Panc1 (cell line): Measurements from ENCODE around the gene TMEM131L. TPM values are rescaled to one million over a fixed set of nuclear protein-coding genes. Genes with fewer than 3 reads are reported as not detected.
A peak's percentile ranks its signal among the peaks of the same experiment; 100 is the strongest.

Experiments used
- ATAC-seq: fragments of 200-7000 bp; cut with Tn5 transposase; 2 replicates; pipeline ENCODE4 v1.9.1; 2020; ENCODE audit warnings: mild to moderate bottlenecking, moderate library complexity
- BruUV-seq: library from RNA; stranded (reverse); fragments of 400-500 nt; replicated peaks from 2 replicates; lab custom pipeline; 2021; lab: Mats Ljungman, UMichigan
- CTCF ChIA-PET: fragments of 300-600 bp; sonication (Branson Sonifier 250); formaldehyde crosslinking; loops from one replicate; lab custom pipeline; 2022; ENCODE audit warnings: antibody characterized with exemption; lab: Charles Lee
- POLR2A ChIA-PET: fragments of 300-600 bp; sonication (Branson Sonifier 250); formaldehyde crosslinking; loops from one replicate; lab custom pipeline; 2022; ENCODE audit warnings: antibody characterized with exemption; lab: Charles Lee
- DNase-seq: peaks from one replicate; pipeline ENCODE4 v3.0.0-alpha.2; 2010; ENCODE audit warnings: low read depth, low spot score
- H3K27ac ChIP-seq: 2 replicates; pipeline ENCODE4 v1.5.1; 2011; ENCODE audit warnings: mild to moderate bottlenecking, low read length, inconsistent platforms
- H3K27me3 ChIP-seq: fragments of 200-500 bp; sonication (Bioruptor generic); 2 replicates; pipeline ENCODE4 v1.6.0; 2014; ENCODE audit warnings: low read length, inconsistent platforms; ENCODE audit not compliant: control insufficient read depth, insufficient read depth
- H3K36me3 ChIP-seq: fragments of 200-500 bp; sonication (Bioruptor generic); 2 replicates; pipeline ENCODE4 v1.5.1; 2014; ENCODE audit warnings: inconsistent platforms, mild to moderate bottlenecking, low read length, moderate library complexity; ENCODE audit not compliant: control insufficient read depth, insufficient read depth
- H3K4me1 ChIP-seq: 2 replicates; pipeline ENCODE4 v1.5.1; 2011; ENCODE audit warnings: inconsistent platforms, mild to moderate bottlenecking, low read length, moderate library complexity; ENCODE audit not compliant: control insufficient read depth, insufficient read depth
- H3K4me3 ChIP-seq, 2 experiments: 2 replicates each; pipeline ENCODE4 v1.5.1; 2011 to 2012; ENCODE audit warnings: low read depth in 2 of 2, low read length in 2 of 2, mild to moderate bottlenecking in 2 of 2, inconsistent platforms in 1 of 2, moderate library complexity in 1 of 2
- H3K9me3 ChIP-seq: fragments of 200-500 bp; sonication (Bioruptor generic); 2 replicates; pipeline ENCODE4 v1.5.1; 2014; ENCODE audit warnings: low read depth, mild to moderate bottlenecking, inconsistent platforms, low read length, moderate library complexity; ENCODE audit not compliant: control insufficient read depth, insufficient read depth
- CTCF ChIP-seq: fragments of 450-650 bp; IDR thresholded peaks from 2 replicates; pipeline ENCODE4 v1.5.1; 2017; ENCODE audit warnings: mild to moderate bottlenecking
- POLR2AphosphoS5 ChIP-seq: IDR thresholded peaks from 2 replicates; pipeline ENCODE4 v1.6.1; 2012; ENCODE audit warnings: mild to moderate bottlenecking, low read depth, low read length, moderate library complexity
- REST ChIP-seq, 2 experiments: IDR thresholded peaks; 2 replicates each; pipeline ENCODE4 v1.6.1; 2011 to 2012; ENCODE audit warnings: low read depth in 2 of 2, control low read depth in 1 of 2, low read length in 1 of 2, mild to moderate bottlenecking in 1 of 2, moderate library complexity in 1 of 2; ENCODE audit not compliant: insufficient read depth in 1 of 2
- SIN3A ChIP-seq: IDR thresholded peaks from 2 replicates; pipeline ENCODE4 v1.6.1; 2012; ENCODE audit warnings: low read depth, mild to moderate bottlenecking, low read length, moderate library complexity, borderline replicate concordance; ENCODE audit not compliant: insufficient read depth
- TCF7L2 ChIP-seq: IDR thresholded peaks from 2 replicates; pipeline ENCODE4 v1.6.1; 2011; ENCODE audit warnings: mild to moderate bottlenecking, low read depth, low read length, inconsistent platforms
- in situ Hi-C: cut with HindIII; loops from 2 replicates; pipeline ENCODE4 v1.10.0; 2016; ENCODE audit warnings: low sequenced_read_pairs, low pct_unique_long_range_greater_than_20kb
- intact Hi-C: fragments of 100-400 bp; cut with micrococcal nuclease; formaldehyde crosslinking; loops from one replicate; pipeline ENCODE4 v1.10.0; 2022; ENCODE audit not compliant: unreplicated experiment
- total RNA-seq: library from RNA; stranded (reverse); gene quantifications from one replicate; pipeline ENCODE4 v1.2.1, GENCODE V29; 2021; ENCODE audit not compliant: unreplicated experiment

The TMEM131L gene
- total RNA-seq, 1 experiment from 2014 or later = 13.5 TPM

GRCh38 chr4:153629776-153630175 lies 163.6 kb downstream of the TMEM131L start:
- Histone ChIP-seq H3K36me3 (no peaks in the 10 kb centered on the region), H3K9me3 (no peaks in the 10 kb centered on the region), H3K4me3 (no peak overlapping the region), H3K4me1 (no peaks in the 10 kb centered on the region), H3K27me3 (no peaks in the 10 kb centered on the region), H3K27ac (no peak overlapping the region)
- no TSS peak for BruUV-seq
- POLR2A ChIA-PET = no interaction called here
- ATAC-seq (no peak), DNase-seq (no peak)
- intact Hi-C loops = no loop called here
- in situ Hi-C loops = no loop called here
- TF ChIP-seq SIN3A (no peak), REST (IDR thresholded peaks at IDR 0.05; ENCODE audit: insufficient read depth in 1 of 2, low read depth in 2 of 2, low read length in 1 of 2) (no peak), TCF7L2 (no peak), POLR2AphosphoS5 (no peak), CTCF (no peak)
- CTCF ChIA-PET = no interaction called here

- Histone ChIP-seq H3K9me3 (no peaks in the 10 kb centered on the region), H3K4me3 (no peak overlapping the region), H3K36me3 (no peaks in the 10 kb centered on the region), H3K27me3 (no peaks in the 10 kb centered on the region), H3K4me1 (no peaks in the 10 kb centered on the region), H3K27ac (no peak overlapping the region)
- POLR2A ChIA-PET = no interaction called here
- intact Hi-C loops (no loop called here), in situ Hi-C loops (no loop called here)
- CTCF ChIA-PET = no interaction called here
- TF ChIP-seq CTCF = peak; percentile 51
- no peak for TF ChIP-seq REST (IDR thresholded peaks at IDR 0.05; ENCODE audit: insufficient read depth in 1 of 2, low read depth in 2 of 2, low read length in 1 of 2)
- no peak for TF ChIP-seq TCF7L2
- BruUV-seq = no TSS peak
- DNase-seq (no peak), ATAC-seq (no peak)
These were observed 168.7 kb downstream of the TMEM131L start for GRCh38 chr4:153634738-153635353.
